SK-MEL-5 (cell line): ENCODE data around the gene NXN. TPM values are rescaled to one million over a fixed set of nuclear protein-coding genes. Genes with fewer than 3 reads are reported as not detected.
A peak's percentile ranks its signal among the peaks of the same experiment; 100 is the strongest.
"Not testable (repeated sequence)": the region's sequence is repeated elsewhere in the genome, so short reads cannot be mapped to it uniquely, and the experiment has no call there.

Experiments used
- DNase-seq: peaks from one replicate; pipeline ENCODE4 v3.0.0-alpha.2; 2016; ENCODE audit warnings: low read depth, low spot score
- in situ Hi-C: cut with HindIII; loops from 2 replicates; pipeline ENCODE4 v1.10.0; 2016; ENCODE audit warnings: low sequenced_read_pairs, high pct_unique_total_duplicates, low pct_unique_long_range_greater_than_20kb
- total RNA-seq: library from RNA; depleted of rRNA; stranded (reverse); fragments of >200 nt; shearing (Covaris generic); gene quantifications from 2 replicates; pipeline ENCODE4 v1.2.3, GENCODE V29; 2014

Gene NXN
- total RNA-seq, 1 experiment from 2014 or later, result 12.4 TPM

GRCh38 chr17:795276-795675 lies 184.3 kb downstream of the NXN start:
- in situ Hi-C loops, result no loop called here

GRCh38 chr17:794876-795275 lies 184.7 kb downstream of the NXN start:
- DNase-seq, result peak; percentile 62
- in situ Hi-C loops, result no loop called here

More at GRCh38 chr17:795276-795675, 184.3 kb downstream of the NXN start:
- DNase-seq, result no peak

- in situ Hi-C loops, result no loop called here
- DNase-seq, result peak; percentile 23
Measured at GRCh38 chr17:792277-792676, 187.3 kb downstream of the NXN start.

GRCh38 chr17:791829-792228 lies 187.7 kb downstream of the NXN start:
- no peak for DNase-seq
- in situ Hi-C loops, result no loop called here

- in situ Hi-C loops, DNase-seq: not testable (repeated sequence)
Measured at GRCh38 chr17:790874-791247, 188.7 kb downstream of the NXN start.

DNA sequence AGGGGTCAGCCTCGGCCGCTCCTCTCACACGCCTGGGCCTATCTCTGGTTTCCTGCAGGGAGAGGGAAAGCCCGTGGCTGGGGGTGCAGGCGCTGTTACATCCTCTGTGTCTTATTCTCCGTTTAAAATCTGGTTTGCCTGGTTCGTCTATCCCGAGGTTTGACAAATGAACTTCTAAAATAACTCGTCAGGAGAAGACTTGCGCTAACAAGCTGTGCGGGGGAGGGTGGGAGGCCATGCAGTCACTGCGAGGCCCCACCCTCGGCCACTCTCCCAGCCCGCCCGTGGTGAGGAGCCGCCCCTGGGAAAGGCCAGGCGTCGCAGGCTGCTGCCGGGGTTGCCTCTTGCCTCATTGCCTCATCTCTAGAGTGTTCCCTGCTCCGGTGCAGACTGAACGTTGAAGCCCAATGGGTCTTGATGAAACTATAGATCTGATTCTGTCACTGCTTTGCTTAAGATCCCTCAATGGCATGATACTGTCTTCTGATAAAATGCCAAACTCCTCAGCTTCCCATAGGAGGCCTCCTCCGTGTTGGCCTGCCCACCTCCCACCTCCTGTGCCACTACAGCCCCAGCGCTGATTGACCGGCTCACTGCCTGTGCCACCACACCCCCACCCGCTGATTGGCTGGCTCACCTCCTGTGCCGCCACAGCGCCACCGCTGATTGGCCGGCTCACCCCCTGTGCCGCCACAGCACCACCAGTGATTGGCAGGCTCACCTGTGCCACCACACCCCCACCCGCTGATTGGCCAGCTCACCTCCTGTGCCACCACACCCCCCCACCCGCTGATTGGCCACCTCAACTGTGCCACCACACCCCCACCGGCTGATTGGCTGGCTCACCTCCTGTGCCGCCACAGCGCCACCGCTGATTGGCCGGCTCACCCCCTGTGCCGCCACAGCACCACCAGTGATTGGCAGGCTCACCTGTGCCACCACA lies 189.4 kb downstream of the NXN start:
- DNase-seq, in situ Hi-C loops: not testable (repeated sequence)

DNA sequence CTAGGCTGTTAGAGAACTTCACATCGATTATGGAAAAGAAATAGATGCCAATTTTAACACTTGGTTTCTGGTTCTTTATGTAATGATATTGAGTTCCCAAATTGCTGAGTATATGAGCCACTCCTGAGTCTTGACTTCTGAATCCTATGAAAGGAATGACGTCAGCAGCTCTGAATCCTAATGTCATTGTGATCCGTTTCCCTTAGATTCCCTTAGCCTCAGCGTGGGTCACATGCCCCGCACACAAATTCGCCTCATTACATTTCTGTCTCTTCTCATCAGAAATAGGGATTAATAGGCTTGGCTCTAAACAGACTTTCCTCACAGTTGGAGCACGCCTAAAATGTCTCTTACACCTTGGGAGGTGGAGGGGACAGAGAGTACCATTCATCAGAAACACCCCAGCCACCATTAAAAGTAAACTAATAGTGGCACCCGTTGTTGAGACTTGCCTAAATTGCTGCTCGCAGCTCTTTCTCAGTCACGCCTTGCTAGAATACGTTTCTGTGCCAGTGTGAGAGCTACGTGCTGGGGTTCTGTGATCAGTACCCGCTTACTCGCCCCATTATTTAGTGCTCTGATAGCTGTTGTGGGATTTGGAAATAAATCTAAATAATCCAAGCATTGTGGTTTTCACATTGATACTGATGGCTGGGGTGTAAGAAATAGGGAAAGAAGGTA lies 190.3 kb downstream of the NXN start:
- in situ Hi-C loops, result no loop called here
- DNase-seq, result peak; percentile 13

DNA sequence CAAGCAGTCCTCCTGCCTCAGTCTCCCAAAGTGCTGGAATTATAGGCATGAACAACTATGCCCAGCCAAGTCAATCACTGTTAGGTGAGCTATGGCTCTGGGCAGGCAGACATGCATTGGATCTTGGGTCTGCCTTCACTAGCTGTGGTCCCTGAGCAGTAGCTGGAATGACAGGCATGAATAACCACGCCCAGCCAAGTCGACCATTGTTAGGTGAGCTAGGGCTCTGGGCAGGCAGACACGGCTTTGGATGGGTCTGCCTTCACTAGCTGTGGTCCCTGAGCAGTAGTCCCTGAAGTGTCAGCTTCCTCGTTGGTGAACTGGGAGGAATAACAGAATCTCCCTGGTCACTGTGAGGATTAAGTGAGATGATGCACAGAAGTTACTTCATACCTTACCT lies 191.0 kb downstream of the NXN start:
- DNase-seq, result no peak
- in situ Hi-C loops, result no loop called here

GRCh38 chr17:787641-788221 lies 191.8 kb downstream of the NXN start:
- in situ Hi-C loops, result no loop called here
- no peak for DNase-seq

GRCh38 chr17:785901-786300 lies 193.7 kb downstream of the NXN start:
- in situ Hi-C loops, result not testable (repeated sequence)

GRCh38 chr17:784143-784542 lies 195.4 kb downstream of the NXN start:
- no peak for DNase-seq
- in situ Hi-C loops, result no loop called here

More at GRCh38 chr17:785901-786300, 193.7 kb downstream of the NXN start:
- not testable (repeated sequence) for DNase-seq

GRCh38 chr17:781805-782731 lies 197.5 kb downstream of the NXN start, which contains the start of the genes GLOD4 and MRM3:
Gene GLOD4, minus strand, starts transcription at chr17:782280. Its CDS starts 25 bp downstream, at chr17:782255.
Gene MRM3, plus strand, starts transcription at chr17:782353. Its CDS starts 26 bp downstream, at chr17:782379.
- in situ Hi-C loops, result no loop called here
- peak; percentile 85 for DNase-seq

GRCh38 chr17:778096-778495 lies 201.5 kb downstream of the NXN start:
- in situ Hi-C loops, result no loop called here
- DNase-seq, result no peak

- in situ Hi-C loops, result no loop called here
- DNase-seq, result no peak
Measured at GRCh38 chr17:774313-774584, 205.3 kb downstream of the NXN start.

DNA sequence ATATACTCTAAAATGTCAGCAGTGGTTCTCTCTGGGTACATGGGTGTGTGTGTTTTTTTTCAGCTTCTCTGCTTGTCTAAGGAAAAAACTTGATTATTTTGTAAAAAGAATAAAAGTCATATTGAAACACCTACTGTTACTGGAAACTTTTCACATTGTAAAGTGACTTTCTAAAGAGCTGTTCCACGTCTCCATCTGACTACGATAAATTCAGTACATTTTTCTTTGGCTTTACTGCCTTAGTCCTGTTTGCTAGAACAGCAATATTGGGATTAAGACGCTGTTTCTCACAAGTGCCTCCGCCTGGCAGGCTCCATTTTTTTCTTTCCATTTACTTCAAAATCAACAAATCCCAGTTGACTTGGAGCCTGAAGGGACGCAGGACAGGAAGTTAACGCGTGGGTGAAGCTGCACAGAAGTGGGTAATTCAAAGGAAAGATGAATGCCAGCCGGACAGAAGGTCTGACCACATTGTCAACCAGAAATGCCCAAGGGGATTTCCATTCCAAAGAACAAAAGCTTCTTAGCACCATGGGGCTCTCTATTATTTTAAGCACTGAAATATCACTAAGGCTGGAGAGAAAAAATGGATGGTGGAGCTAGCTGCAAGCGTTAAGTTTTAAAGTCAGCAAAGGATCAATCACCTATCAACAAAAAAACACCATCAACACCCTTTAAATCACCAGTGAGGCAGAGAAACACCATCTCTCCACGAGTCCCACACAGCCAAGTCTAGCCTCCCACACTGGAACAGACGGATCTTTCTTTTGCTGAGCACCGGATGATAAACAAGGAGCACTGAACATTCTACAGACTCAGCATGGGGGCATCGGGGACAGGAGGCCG lies 205.9 kb downstream of the NXN start:
- DNase-seq, result peak; percentile 90
- in situ Hi-C loops, result no loop called here

DNA sequence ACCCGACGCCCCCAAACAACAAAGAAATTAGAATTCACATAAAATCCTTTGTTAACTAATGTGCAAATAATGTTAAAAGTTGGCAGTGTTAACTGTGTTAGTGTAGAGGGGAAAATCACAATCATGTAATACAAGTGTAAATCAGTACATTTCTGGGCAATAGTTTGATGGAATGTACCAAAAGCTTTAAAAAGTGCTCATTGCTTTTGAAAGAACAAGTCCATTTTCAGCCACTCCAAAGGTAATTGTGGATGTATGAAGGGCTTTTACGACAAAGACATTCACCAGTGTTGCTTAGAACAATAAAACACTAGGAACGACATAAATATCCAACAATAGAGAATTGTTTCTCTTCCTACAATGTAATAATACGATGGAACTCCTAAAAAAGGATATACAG lies 206.6 kb downstream of the NXN start:
- DNase-seq, result no peak
- in situ Hi-C loops, result no loop called here

DNA sequence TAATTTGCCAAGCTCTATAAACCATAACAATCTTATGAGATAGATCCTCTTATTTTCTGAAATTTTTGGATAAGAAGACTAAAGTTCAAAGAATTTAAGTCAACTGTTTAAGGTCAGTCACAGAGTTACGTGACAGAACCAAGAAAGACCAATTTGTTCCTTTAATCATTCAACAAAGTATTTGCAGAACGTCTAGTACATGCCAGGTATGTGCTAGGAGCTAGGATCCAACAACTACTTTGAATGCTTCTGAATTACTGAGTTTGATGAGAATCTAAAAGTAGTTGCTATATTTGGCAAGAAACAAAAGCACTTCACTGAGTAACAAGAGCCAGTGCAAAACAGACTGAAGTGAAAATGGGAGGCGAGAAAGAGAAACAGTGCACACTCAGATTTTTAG lies 212.5 kb downstream of the NXN start:
- no peak for DNase-seq
- in situ Hi-C loops, result no loop called here
